Neuronal stem cell (in vitro differentiated cells): ENCODE results near the gene SUPT6H.

Experiments
- DNase-seq: peaks from one replicate; pipeline ENCODE4 v3.0.0-alpha.2; 2013; ENCODE audit warnings: low spot score
- H2AFZ ChIP-seq: one replicate; pipeline ENCODE4 v1.6.1; 2013; ENCODE audit warnings: mild to moderate bottlenecking, low read length, inconsistent platforms
- H2AK5ac ChIP-seq: 2 replicates; pipeline ENCODE4 v1.6.1; 2013; ENCODE audit warnings: low read depth, mild to moderate bottlenecking, inconsistent platforms, low read length, moderate library complexity, mixed read lengths
- H2BK120ac ChIP-seq: 2 replicates; pipeline ENCODE4 v1.6.1; 2013; ENCODE audit warnings: low read depth, mild to moderate bottlenecking, inconsistent platforms, low read length, moderate library complexity, mixed read lengths
- H2BK12ac ChIP-seq: one replicate; pipeline ENCODE4 v1.6.1; 2013; ENCODE audit warnings: low read length, inconsistent platforms
- H2BK15ac ChIP-seq: 2 replicates; pipeline ENCODE4 v1.6.1; 2013; ENCODE audit warnings: mild to moderate bottlenecking, low read length, inconsistent platforms, mixed read lengths
- H2BK5ac ChIP-seq: one replicate; pipeline ENCODE4 v1.6.1; 2013; ENCODE audit warnings: inconsistent platforms, mild to moderate bottlenecking, low read length, moderate library complexity
- H3K14ac ChIP-seq: one replicate; pipeline ENCODE4 v1.6.1; 2013; ENCODE audit warnings: low read length, inconsistent platforms
- H3K18ac ChIP-seq: 2 replicates; pipeline ENCODE4 v1.6.1; 2013; ENCODE audit warnings: low read length, inconsistent platforms
- H3K23ac ChIP-seq: 2 replicates; pipeline ENCODE4 v1.6.1; 2013; ENCODE audit warnings: low read depth, mild to moderate bottlenecking, mixed read lengths, low read length, inconsistent platforms; ENCODE audit not compliant: poor library complexity
- H3K27ac ChIP-seq: replicated peaks from 3 replicates; pipeline ENCODE4 v1.5.1; 2013; ENCODE audit warnings: low read length, inconsistent platforms
- H3K27me3 ChIP-seq, 3 experiments: 2 replicates each; pipeline ENCODE4 v1.6.1; 2013; ENCODE audit warnings: low read length in 3 of 3, mild to moderate bottlenecking in 2 of 3, inconsistent platforms in 1 of 3, low read depth in 1 of 3, mixed read lengths in 1 of 3, moderate library complexity in 1 of 3; ENCODE audit not compliant: control insufficient read depth in 3 of 3, insufficient read depth in 3 of 3
- H3K36me3 ChIP-seq, 2 donors: replicated peaks in 1 of 2; 2 replicates each; pipeline ENCODE4 v1.6.1; 2013; ENCODE audit warnings: low read length in 2 of 2; ENCODE audit not compliant: control insufficient read depth in 2 of 2, insufficient read depth in 2 of 2
- H3K4ac ChIP-seq: 2 replicates; pipeline ENCODE4 v1.6.1; 2013; ENCODE audit warnings: inconsistent platforms, mild to moderate bottlenecking, low read length, moderate library complexity
- H3K4me1 ChIP-seq, 2 donors: 1 replicate in 1 of 2; 2 replicates in 1 of 2; pipeline ENCODE4 v1.6.1; 2013; ENCODE audit warnings: low read length in 2 of 2, low read depth in 1 of 2; ENCODE audit not compliant: control insufficient read depth in 2 of 2, insufficient read depth in 1 of 2
- H3K4me2 ChIP-seq: one replicate; pipeline ENCODE4 v1.6.1; 2013; ENCODE audit warnings: mild to moderate bottlenecking, low read length, inconsistent platforms; ENCODE audit not compliant: insufficient read depth, poor library complexity, severe bottlenecking
- H3K4me3 ChIP-seq, 2 donors: 2 replicates each; pipeline ENCODE4 v1.5.1; 2013; ENCODE audit warnings: low read length in 2 of 2, mild to moderate bottlenecking in 2 of 2, inconsistent platforms in 1 of 2, moderate library complexity in 1 of 2
- H3K79me1 ChIP-seq: one replicate; pipeline ENCODE4 v1.6.1; 2013; ENCODE audit warnings: low read depth, mild to moderate bottlenecking, inconsistent platforms, low read length, moderate library complexity
- H3K9ac ChIP-seq: one replicate; pipeline ENCODE4 v1.6.1; 2013; ENCODE audit warnings: mild to moderate bottlenecking, low read depth, low read length, inconsistent platforms; ENCODE audit not compliant: poor library complexity
- H3K9me3 ChIP-seq, 2 donors: replicated peaks in 1 of 2; 2 replicates each; pipeline versions ENCODE3 to v1.6.1; 2013; ENCODE audit warnings: low read length in 2 of 2, mild to moderate bottlenecking in 2 of 2, inconsistent platforms in 1 of 2, low read depth in 1 of 2, mixed read lengths in 1 of 2, moderate library complexity in 1 of 2; ENCODE audit not compliant: control insufficient read depth in 2 of 2, insufficient read depth in 1 of 2
- H4K8ac ChIP-seq: one replicate; pipeline ENCODE4 v1.6.1; 2013; ENCODE audit warnings: low read depth, mild to moderate bottlenecking, inconsistent platforms, low read length, moderate library complexity
- H4K91ac ChIP-seq: one replicate; pipeline ENCODE4 v1.6.1; 2013; ENCODE audit warnings: low read length, low read depth, mild to moderate bottlenecking, inconsistent platforms; ENCODE audit not compliant: poor library complexity
- WGBS, 2 donors: extraction: QIAGEN DNeasy Blood & Tissue Kit; methylation state at CpG; one replicate each; pipeline ENCODE4 v1.1.7; 2013; ENCODE audit warnings: missing lambda C conversion rate in 2 of 2, mixed read lengths in 1 of 2; ENCODE audit not compliant: insufficient read length in 2 of 2, insufficient replicate concordance in 1 of 2; ENCODE audit errors: extremely low coverage in 2 of 2; 5-methylcytosine and 5-hydroxymethylcytosine counted together

The SUPT6H gene

GRCh38 chr17:28725660-28726225, 63.7 kb downstream of the SUPT6H start:
- H3K14ac ChIP-seq, result peak overlapping the region; percentile 95
- peaks cover 0 to 1% of the 10 kb centered on the region in 2 donors for H3K9me3 ChIP-seq
- peak overlapping the region; percentile 99 for H3K9ac ChIP-seq
- H2BK12ac ChIP-seq, result peak overlapping the region; percentile 92
- H2BK5ac ChIP-seq, result peak overlapping the region; percentile 96
- H3K18ac ChIP-seq, result peak overlapping the region; percentile 98
- no peak for DNase-seq
- H3K23ac ChIP-seq, result peak overlapping the region; percentile 100
- H2AK5ac ChIP-seq, result peak overlapping the region; percentile 88
- peak overlapping the region; percentile 87 for H3K4ac ChIP-seq
- H3K4me2 ChIP-seq, result peak overlapping the region; percentile 93
- no peaks in the 10 kb centered on the region for H3K27me3 ChIP-seq
- H4K8ac ChIP-seq, result no peak overlapping the region
- WGBS, 2 donors, result no CpG with 5 or more reads among the region's 45 CpGs
- peak overlapping the region; percentile 50 for H2BK15ac ChIP-seq
- no peak overlapping the region for H2BK120ac ChIP-seq
- peaks cover 24 to 28% of the 10 kb centered on the region in 2 donors for H3K4me1 ChIP-seq
- H3K79me1 ChIP-seq, result peaks cover 6% of the 10 kb centered on the region
- peaks cover 30 to 47% of the 10 kb centered on the region in 2 donors for H3K36me3 ChIP-seq
- peak overlapping the region; percentile 99 for H4K91ac ChIP-seq
- H3K4me3 ChIP-seq, result peak overlapping the region; percentile 61 to 87
- H2AFZ ChIP-seq, result peak overlapping the region; percentile 75
- peak overlapping the region; percentile 96 for H3K27ac ChIP-seq

- Histone ChIP-seq H2BK120ac (peak within 1 kb of the TSS; percentile 23), H3K4me3 (peak within 1 kb of the TSS; percentile 61 to 87), H3K4me1 (peaks cover 21 to 28% of the 10 kb centered on the region in 2 donors), H2BK5ac (peak within 1 kb of the TSS; percentile 96), H3K23ac (peak within 1 kb of the TSS; percentile 100), H3K14ac (peak within 1 kb of the TSS; percentile 95), H2BK15ac (peak within 1 kb of the TSS; percentile 94), H2BK12ac (peak within 1 kb of the TSS; percentile 92), H3K27me3 (no peaks in the 10 kb centered on the region), H4K8ac (no peak within 1 kb of the TSS), H3K36me3 (peaks cover 29 to 42% of the 10 kb centered on the region in 2 donors), H3K79me1 (peaks cover 6% of the 10 kb centered on the region), H4K91ac (peak within 1 kb of the TSS; percentile 99), H3K27ac (peak within 1 kb of the TSS; percentile 96), H3K4me2 (peak within 1 kb of the TSS; percentile 100), H2AFZ (peak within 1 kb of the TSS; percentile 88), H2AK5ac (peak within 1 kb of the TSS; percentile 88), H3K9ac (peak within 1 kb of the TSS; percentile 99), H3K18ac (peak within 1 kb of the TSS; percentile 98), H3K9me3 (peaks cover 0 to 1% of the 10 kb centered on the region in 2 donors), H3K4ac (peak within 1 kb of the TSS; percentile 87)
- no CpG with 5 or more reads among the region's 49 CpGs for WGBS, 2 donors
- peak; percentile 81 for DNase-seq
Observed at GRCh38 chr17:28726226-28726626, 64.2 kb downstream of the SUPT6H start, which contains the start of gene TLCD1. TSS of gene TLCD1 (minus strand) at chr17:28726233. CDS start at chr17:28726097, 136 bp downstream.

- peak overlapping the region; percentile 94 for H3K18ac ChIP-seq
- H3K27ac ChIP-seq, result peak overlapping the region; percentile 90
- H4K91ac ChIP-seq, result no peak overlapping the region
- H3K23ac ChIP-seq, result peak overlapping the region; percentile 52
- DNase-seq, result peak; percentile 98
- H3K9ac ChIP-seq, result peak overlapping the region; percentile 90
- H3K9me3 ChIP-seq, result peaks cover 0 to 1% of the 10 kb centered on the region in 2 donors
- peak overlapping the region; percentile 61 to 83 for H3K4me3 ChIP-seq
- peak overlapping the region; percentile 88 for H2AK5ac ChIP-seq
- peak overlapping the region; percentile 23 for H2BK120ac ChIP-seq
- H3K27me3 ChIP-seq, result no peaks in the 10 kb centered on the region
- H4K8ac ChIP-seq, result no peak overlapping the region
- peaks cover 17 to 24% of the 10 kb centered on the region in 2 donors for H3K4me1 ChIP-seq
- H2BK5ac ChIP-seq, result peak overlapping the region; percentile 96
- H3K36me3 ChIP-seq, result peaks cover 24 to 36% of the 10 kb centered on the region in 2 donors
- H2BK12ac ChIP-seq, result peak overlapping the region; percentile 14
- peak overlapping the region; percentile 88 for H2AFZ ChIP-seq
- peaks cover 2% of the 10 kb centered on the region for H3K79me1 ChIP-seq
- no peak overlapping the region for H3K4ac ChIP-seq
- no CpG with 5 or more reads among the region's 57 CpGs for WGBS, 2 donors
- peak overlapping the region; percentile 100 for H3K4me2 ChIP-seq
- peak overlapping the region; percentile 94 for H2BK15ac ChIP-seq
- H3K14ac ChIP-seq, result no peak overlapping the region
Observed at GRCh38 chr17:28726627-28727491, 64.9 kb downstream of the SUPT6H start.
